MM.1S (cell line): ENCODE measurements around the gene ACTR3.

ENCODE experiments used
- DNase-seq: peaks from one replicate; pipeline ENCODE4 v3.0.0-alpha.2; 2015
- H2AFZ ChIP-seq: fragments of 300-600 bp; sonication (generic); 2 replicates; pipeline ENCODE4 v1.6.0; 2016; ENCODE audit warnings: antibody characterized with exemption, low read length
- H3F3A ChIP-seq: fragments of 300-600 bp; sonication (generic); 2 replicates; pipeline ENCODE4 v1.6.1; 2016; ENCODE audit warnings: mild to moderate bottlenecking, antibody characterized with exemption, low read length, moderate library complexity, mixed read lengths; ENCODE audit not compliant: insufficient read depth
- H3K27ac ChIP-seq: fragments of 300-600 bp; sonication (generic); 2 replicates; pipeline ENCODE4 v1.5.1; 2016; ENCODE audit warnings: mild to moderate bottlenecking, low read length
- H3K27me3 ChIP-seq: fragments of 300-600 bp; sonication (generic); replicated peaks from 2 replicates; pipeline ENCODE4 v1.6.0; 2016; ENCODE audit warnings: low read length; ENCODE audit not compliant: insufficient read depth
- H3K36me3 ChIP-seq: fragments of 300-600 bp; sonication (generic); replicated peaks from 2 replicates; pipeline ENCODE4 v1.6.1; 2016; ENCODE audit warnings: mild to moderate bottlenecking, low read length, mixed read lengths; ENCODE audit not compliant: insufficient read depth
- H3K4me1 ChIP-seq: fragments of 300-600 bp; sonication (generic); 2 replicates; pipeline ENCODE4 v1.6.1; 2016; ENCODE audit warnings: low read length, mixed read lengths
- H3K4me2 ChIP-seq: fragments of 300-600 bp; sonication (generic); 2 replicates; pipeline ENCODE4 v1.6.0; 2016; ENCODE audit warnings: low read depth, low read length
- H3K4me3 ChIP-seq: fragments of 300-600 bp; sonication (generic); 2 replicates; pipeline ENCODE4 v1.5.1; 2016; ENCODE audit warnings: low read length, mixed read lengths
- H3K79me2 ChIP-seq: fragments of 300-600 bp; sonication (generic); 2 replicates; pipeline ENCODE4 v1.6.1; 2016; ENCODE audit warnings: mixed run types, low read length, mixed read lengths
- H3K9ac ChIP-seq: fragments of 300-600 bp; sonication (generic); 2 replicates; pipeline ENCODE4 v1.6.1; 2016; ENCODE audit warnings: low read length, mixed read lengths
- H3K9me2 ChIP-seq: fragments of 300-600 bp; sonication (generic); replicated peaks from 2 replicates; pipeline ENCODE4 v1.6.1; 2016; ENCODE audit warnings: mild to moderate bottlenecking, low read length, mixed read lengths; ENCODE audit not compliant: insufficient read depth
- H3K9me3 ChIP-seq: fragments of 300-600 bp; sonication (generic); replicated peaks from 2 replicates; pipeline ENCODE4 v1.6.1; 2016; ENCODE audit warnings: mild to moderate bottlenecking, low read length, mixed read lengths; ENCODE audit not compliant: insufficient read depth
- H4K20me1 ChIP-seq: fragments of 300-600 bp; sonication (generic); 2 replicates; pipeline ENCODE4 v1.6.1; 2016; ENCODE audit warnings: mild to moderate bottlenecking, low read length, moderate library complexity, mixed read lengths; ENCODE audit not compliant: insufficient read depth
- CTCF ChIP-seq: fragments of 300-600 bp; sonication (generic); IDR thresholded peaks from 2 replicates; pipeline ENCODE4 v1.5.1; 2016; ENCODE audit warnings: antibody characterized with exemption, low read length, mixed read lengths
- EZH2 ChIP-seq: fragments of 300-600 bp; sonication (generic); optimal IDR thresholded peaks from 2 replicates; pipeline ENCODE3; 2017; ENCODE audit warnings: low read depth, mild to moderate bottlenecking, antibody characterized with exemption, low read length, mixed read lengths
- EZH2phosphoT487 ChIP-seq: fragments of 300-600 bp; sonication (generic); IDR thresholded peaks from 2 replicates; pipeline ENCODE4 v1.6.1; 2018; ENCODE audit warnings: antibody characterized with exemption, low read length

Gene ACTR3

GRCh38 chr2:113977060-113977659, 87.3 kb downstream of the ACTR3 start:
- H3K9me2 ChIP-seq: no peaks in the 10 kb centered on the region
- H3K27ac ChIP-seq: no peak overlapping the region
- H3K4me3 ChIP-seq: no peak overlapping the region
- H2AFZ ChIP-seq: no peak overlapping the region
- no peak for DNase-seq
- H3K27me3 ChIP-seq: no peaks in the 10 kb centered on the region
- H3K36me3 ChIP-seq: no peaks in the 10 kb centered on the region
- TF ChIP-seq EZH2: no peak
- no peak for TF ChIP-seq CTCF
- no peak for TF ChIP-seq EZH2phosphoT487
- no peak overlapping the region for H3K4me2 ChIP-seq
- H3K4me1 ChIP-seq: no peaks in the 10 kb centered on the region
- H3K9ac ChIP-seq: no peak overlapping the region
- no peaks in the 10 kb centered on the region for H3K79me2 ChIP-seq
- H3F3A ChIP-seq: no peaks in the 10 kb centered on the region
- no peaks in the 10 kb centered on the region for H4K20me1 ChIP-seq
- no peaks in the 10 kb centered on the region for H3K9me3 ChIP-seq

DNA sequence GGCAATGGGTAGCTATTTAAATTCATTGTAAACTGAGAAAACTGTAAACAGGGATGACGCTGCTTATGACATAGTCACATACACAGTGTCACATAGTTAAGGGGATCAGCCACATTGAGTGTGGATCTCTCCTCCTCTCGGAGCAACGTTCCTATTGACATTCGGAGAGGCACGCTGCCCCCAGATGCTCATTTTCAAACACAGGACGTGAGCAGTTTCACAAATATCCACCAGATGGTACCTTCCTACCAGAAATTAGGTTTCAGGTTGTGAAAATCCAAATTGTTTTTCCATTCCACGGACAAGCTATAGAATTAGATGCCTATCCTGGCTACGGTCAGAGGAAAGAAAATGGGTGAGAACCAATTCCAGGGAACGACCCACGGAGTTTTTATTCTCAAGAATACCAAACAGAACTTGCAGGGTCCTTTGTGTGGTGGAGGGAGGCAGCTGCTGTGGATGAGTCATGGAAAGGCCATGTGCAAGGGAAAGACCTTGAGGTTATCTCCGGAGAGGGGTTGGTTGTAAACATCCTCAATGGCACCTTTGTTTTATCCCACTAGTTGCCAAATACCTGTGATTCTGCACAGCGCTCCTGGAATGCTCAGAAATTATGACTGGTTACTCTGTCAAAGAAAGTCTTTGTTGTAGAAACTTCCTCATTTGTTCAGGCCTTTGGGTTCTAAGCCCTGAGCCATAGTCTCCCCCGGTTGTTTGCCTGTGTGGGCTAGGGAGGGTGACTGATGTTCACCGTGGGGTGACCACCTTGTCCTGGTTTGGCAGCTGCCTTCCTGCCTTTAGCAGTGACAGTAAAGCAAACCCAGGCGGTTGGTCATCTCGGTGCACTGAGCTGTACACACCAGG, 88.0 kb downstream of the ACTR3 start:
- TF ChIP-seq CTCF (peak; percentile 15; the same call in 1 of the 2 replicates), EZH2 (no peak)
- no peak overlapping the region for H3K4me3 ChIP-seq
- H3K9me2 ChIP-seq: no peaks in the 10 kb centered on the region
- no peaks in the 10 kb centered on the region for H3K9me3 ChIP-seq
- no peak for DNase-seq
- H3K9ac ChIP-seq: no peak overlapping the region
- H3K27me3 ChIP-seq: no peaks in the 10 kb centered on the region
- no peak overlapping the region for H2AFZ ChIP-seq
- H3K79me2 ChIP-seq: no peaks in the 10 kb centered on the region
- H4K20me1 ChIP-seq: no peaks in the 10 kb centered on the region
- no peaks in the 10 kb centered on the region for H3K36me3 ChIP-seq
- H3K4me1 ChIP-seq: no peaks in the 10 kb centered on the region
- no peak overlapping the region for H3K27ac ChIP-seq
- H3F3A ChIP-seq: no peaks in the 10 kb centered on the region
- H3K4me2 ChIP-seq: no peak overlapping the region

- Histone ChIP-seq H3K9ac (no peak overlapping the region), H3K27me3 (no peaks in the 10 kb centered on the region), H2AFZ (no peak overlapping the region), H3K9me3 (no peaks in the 10 kb centered on the region), H3K9me2 (no peaks in the 10 kb centered on the region), H3K27ac (no peak overlapping the region), H3K4me3 (no peak overlapping the region), H4K20me1 (no peaks in the 10 kb centered on the region), H3K4me2 (no peak overlapping the region), H3K79me2 (no peaks in the 10 kb centered on the region), H3K4me1 (no peaks in the 10 kb centered on the region), H3F3A (no peaks in the 10 kb centered on the region), H3K36me3 (no peaks in the 10 kb centered on the region)
- no peak for TF ChIP-seq CTCF
- no peak for TF ChIP-seq EZH2
- no peak for TF ChIP-seq EZH2phosphoT487
- no peak for DNase-seq
Observed at GRCh38 chr2:113978524-113979190, 88.8 kb downstream of the ACTR3 start.
